Measurements from ENCODE around the gene RABGAP1L.

DNA sequence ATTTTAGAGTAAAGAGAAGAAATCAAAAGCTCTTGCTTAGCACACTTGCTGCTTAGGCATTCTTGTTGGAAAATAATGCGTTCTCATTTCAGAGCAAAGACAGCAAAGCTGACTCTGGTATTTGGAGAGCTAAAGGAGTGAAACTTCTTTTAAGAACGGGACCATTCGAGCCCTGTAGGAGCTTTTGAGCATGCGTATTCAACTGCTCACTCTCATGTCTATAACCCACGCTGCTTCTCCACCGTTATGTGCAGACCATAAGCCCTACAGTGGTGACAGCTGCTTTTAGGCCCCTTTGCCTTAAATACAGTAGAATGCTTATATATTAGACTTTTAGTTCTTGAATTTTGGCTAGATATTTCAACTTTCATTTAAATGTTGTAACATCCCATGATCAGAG, 626.2 kb downstream of the RABGAP1L start:
- no peak for TF ChIP-seq EZH2phosphoT487 (conservative IDR thresholded peaks at IDR 0.05; ENCODE audit: low read length)
- TF ChIP-seq, protein P1, sequence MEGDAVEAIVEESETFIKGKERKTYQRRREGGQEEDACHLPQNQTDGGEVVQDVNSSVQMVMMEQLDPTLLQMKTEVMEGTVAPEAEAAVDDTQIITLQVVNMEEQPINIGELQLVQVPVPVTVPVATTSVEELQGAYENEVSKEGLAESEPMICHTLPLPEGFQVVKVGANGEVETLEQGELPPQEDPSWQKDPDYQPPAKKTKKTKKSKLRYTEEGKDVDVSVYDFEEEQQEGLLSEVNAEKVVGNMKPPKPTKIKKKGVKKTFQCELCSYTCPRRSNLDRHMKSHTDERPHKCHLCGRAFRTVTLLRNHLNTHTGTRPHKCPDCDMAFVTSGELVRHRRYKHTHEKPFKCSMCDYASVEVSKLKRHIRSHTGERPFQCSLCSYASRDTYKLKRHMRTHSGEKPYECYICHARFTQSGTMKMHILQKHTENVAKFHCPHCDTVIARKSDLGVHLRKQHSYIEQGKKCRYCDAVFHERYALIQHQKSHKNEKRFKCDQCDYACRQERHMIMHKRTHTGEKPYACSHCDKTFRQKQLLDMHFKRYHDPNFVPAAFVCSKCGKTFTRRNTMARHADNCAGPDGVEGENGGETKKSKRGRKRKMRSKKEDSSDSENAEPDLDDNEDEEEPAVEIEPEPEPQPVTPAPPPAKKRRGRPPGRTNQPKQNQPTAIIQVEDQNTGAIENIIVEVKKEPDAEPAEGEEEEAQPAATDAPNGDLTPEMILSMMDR (IDR thresholded peaks at IDR 0.05; ENCODE audit: insufficient read depth, low read length, poor library complexity, severe bottlenecking): no peak
